NCI-H460 (cell line): ENCODE data around the gene DPEP3. TPM values are rescaled to one million over a fixed set of nuclear protein-coding genes. Genes with fewer than 3 reads are reported as not detected.
A peak's percentile ranks its signal among the peaks of the same experiment; 100 is the strongest.
"Not testable (repeated sequence)": the region's sequence is repeated elsewhere in the genome, so short reads cannot be mapped to it uniquely, and the experiment has no call there.

Source experiments
- DNase-seq: peaks from one replicate; pipeline ENCODE4 v3.0.0-alpha.2; 2016; ENCODE audit warnings: low read depth; ENCODE audit errors: extremely low read depth
- total RNA-seq: library from RNA; depleted of rRNA; stranded (reverse); fragments of >200 nt; shearing (Covaris generic); gene quantifications from 2 replicates; pipeline ENCODE4 v1.2.3, GENCODE V29; 2014

Gene DPEP3
- total RNA-seq, 1 experiment from 2014 or later: not detected

GRCh38 chr16:67946966-67947558, 33.2 kb downstream of the DPEP3 start:
- no peak for DNase-seq

DNA sequence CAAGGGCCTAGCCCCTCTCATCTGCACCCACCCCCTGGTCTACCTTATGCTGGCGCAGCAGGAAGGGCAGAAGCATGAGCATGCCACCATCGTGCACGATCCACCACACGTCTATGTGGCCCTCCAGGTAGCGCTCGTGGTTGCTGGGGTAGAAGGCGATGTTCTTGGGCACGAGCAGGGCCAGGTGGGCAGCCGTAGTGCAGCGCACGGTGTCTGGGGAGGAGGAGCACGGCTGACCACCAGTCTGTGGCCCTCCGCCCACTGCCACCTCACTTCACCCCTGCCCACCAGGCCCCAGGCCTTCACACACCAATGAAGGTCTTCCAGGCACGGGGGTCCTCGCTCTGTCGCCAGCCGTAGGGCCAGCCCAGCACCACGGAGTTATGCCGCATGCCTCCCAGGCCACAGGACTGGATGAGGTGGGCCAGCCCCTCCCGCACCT, 34.1 kb downstream of the DPEP3 start:
- no peak for DNase-seq

GRCh38 chr16:67945392-67945933, 34.8 kb downstream of the DPEP3 start:
- no peak for DNase-seq

- no peak for DNase-seq
Measured at GRCh38 chr16:67944690-67945391, 35.5 kb downstream of the DPEP3 start.

DNA sequence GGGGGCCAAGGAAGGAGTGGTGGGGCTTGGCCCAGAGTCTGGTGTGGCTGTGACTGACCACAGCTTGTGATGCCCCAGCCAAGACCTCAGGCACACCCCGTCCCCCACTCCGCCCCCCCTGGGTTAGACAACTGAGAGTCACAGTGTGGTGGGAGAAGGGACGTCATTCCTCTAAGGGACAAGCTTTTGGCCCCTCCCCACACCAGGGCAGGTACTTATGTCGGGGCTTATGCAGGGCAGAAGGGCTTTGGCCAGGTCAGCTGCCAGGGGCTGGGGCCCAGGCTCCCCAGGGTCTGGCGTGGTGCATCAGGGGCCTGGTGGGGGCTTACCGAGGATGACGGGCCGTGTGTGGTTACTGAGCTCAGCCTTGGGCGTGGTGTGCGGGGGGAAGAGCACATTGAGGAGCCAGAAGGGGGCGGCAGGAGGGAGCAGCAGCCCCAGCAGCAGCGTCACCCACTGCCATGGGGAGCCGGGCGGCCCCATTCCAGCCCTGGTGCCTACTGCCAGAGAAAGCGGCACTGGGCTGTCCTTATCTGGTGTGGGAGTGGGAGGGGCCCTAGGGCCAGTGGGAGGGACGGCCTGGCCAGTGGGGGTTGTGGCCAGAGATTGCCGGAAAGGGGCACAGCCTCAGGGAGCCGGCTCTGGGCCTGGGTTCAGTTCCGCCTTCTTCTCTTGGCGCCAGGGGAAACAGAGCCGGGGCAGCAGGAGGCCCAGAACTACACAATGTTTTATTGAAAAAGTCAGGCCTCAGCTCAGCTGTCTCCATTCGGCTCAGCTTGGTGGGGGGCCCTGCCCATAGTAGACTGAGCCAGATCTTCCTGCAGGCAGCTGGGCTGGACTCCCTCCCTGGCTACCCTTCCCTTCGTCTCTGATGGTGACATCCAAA, 36.4 kb downstream of the DPEP3 start, which contains the start of gene LCAT:
Gene LCAT, minus strand, starts transcription at position 502 of the 886 bp plus-strand sequence. Its CDS starts 19 bp downstream, at position 483.
- no peak for DNase-seq

- DNase-seq: no peak
Measured at GRCh38 chr16:67943256-67943618, 37.1 kb downstream of the DPEP3 start.

- no peak for DNase-seq
Measured at GRCh38 chr16:67942510-67943255, 37.6 kb downstream of the DPEP3 start.

GRCh38 chr16:67942200-67942509, 38.1 kb downstream of the DPEP3 start:
- peak; percentile 50 for DNase-seq

- DNase-seq: no peak
Measured at GRCh38 chr16:67941469-67942199, 38.7 kb downstream of the DPEP3 start.

DNA sequence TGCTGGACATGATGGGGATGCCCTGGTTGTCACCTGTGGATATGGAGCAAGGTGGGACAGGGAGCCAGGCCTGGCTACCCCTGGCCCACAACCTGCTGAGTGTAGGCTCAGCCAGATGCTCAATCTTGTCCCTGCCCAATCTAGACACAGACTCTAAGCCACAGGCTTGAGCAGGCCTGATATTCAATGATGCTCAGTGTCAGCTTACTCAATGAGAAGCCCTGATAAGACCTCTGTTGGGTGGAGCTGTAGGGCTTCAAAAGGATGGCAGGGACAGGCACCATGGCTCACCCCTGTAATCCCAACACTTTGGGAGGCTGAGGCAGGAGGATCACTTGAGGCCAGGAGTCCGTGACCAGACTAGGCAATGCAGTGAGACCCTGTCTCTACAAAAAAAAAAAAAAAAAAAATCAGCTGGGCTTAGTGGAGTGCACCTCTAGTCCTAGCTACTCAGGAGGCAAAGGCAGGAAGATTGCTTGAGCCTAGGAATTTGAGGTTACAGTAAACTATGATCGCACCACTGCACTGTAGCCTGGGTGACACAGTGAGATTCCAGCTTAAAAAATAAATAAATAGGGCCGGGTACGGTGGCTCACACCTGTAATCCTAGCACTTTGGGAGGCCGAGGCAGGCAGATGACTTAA, 39.7 kb downstream of the DPEP3 start:
- no peak for DNase-seq

DNA sequence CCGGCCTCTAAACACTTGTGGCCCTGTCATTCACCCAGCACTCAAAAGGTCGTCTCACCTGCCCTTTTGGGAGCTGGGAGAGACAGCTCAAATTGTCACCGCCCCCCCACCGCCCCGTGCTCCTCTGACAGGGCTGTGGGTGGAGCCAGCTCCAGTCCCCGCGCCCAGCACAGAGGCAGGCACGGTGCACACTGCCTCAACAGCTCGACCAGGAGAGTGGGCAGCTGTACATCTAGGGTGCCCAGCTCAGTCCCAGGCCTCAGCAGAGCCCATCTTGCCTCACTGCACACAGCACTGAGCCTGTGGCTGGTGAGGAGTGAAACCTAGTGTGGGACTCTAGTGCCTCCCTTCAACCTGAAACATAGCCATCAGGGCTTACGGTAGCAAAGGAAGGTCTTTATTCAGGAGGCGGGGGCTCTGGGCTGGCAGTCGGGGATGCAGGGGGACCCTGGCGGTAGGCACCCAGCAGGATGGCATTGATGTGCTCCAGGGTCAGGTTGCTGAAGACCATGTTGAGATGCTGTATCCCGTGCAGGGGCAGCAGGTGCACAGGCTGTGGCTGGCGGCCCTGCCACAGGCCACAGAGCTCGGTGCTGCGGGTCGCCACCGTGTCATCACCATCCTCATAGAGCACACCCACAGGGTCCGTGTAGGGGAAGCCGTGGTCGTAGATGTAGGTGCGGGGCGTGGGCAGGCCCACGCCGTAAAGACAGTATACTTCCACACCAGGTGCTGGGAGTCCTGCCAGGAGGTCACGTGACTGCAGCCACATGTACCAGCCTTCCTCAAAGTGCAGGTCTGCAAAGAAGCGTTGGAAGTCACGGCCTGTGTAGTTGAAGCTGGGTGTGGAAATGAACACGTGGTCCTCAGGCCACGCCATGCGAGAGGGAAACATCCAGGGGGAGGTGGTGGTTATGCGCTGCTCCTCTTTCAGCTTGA, 40.5 kb downstream of the DPEP3 start:
- no peak for DNase-seq

DNA sequence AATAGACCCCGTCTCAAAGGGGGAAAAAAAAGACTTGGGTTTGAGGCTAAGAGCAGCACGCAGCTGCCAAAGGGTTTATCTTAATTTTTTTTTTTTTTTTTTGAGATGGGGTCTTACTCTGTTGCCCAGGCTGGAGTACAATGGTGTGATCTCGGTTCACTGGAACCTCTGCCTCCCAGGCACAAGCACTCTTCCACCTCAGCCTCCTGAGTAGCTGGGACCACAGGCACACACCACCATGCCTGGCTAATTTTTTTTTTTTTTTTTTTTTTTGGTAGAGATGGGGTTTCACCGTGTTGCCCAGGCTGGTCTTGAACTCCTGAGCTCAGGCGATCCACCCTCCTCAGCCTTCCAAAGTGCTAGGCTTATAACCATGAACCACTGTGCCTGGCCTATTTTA, 42.6 kb downstream of the DPEP3 start:
- not testable (repeated sequence) for DNase-seq

DNA sequence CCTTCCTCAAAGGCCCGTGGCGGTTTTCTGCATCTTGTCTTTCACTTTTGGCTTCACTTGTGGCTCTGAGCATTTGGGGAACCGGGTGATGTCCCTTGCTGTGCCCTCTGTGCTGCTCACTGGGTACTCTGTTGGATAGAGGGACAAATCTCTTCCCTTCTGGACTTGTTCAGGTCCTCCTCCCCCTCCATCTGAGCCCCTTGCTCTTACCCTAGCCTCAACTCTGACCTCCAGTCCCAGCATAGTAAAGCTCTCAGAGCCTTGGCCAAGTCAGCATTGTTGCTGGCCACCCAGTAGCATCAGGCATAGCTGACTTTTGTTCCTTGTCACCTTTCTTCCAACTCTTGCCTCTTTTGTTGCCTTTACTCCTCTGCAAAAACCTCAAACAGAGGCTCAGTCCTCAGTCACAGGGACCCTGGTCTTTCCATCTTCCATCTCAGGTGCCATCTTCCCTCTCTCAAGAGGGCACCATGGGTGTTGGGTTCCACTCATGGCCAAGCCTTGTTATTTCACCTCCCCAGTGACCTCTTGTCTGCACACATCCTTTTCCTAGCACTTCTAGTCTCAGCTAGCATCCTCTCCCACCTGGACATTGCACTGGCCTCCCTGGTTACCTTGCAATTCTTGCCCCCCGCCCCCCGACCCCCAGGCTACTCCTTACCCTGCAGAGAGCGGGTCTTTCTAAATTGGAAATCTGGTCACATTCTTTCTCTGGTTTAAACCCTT, 43.3 kb downstream of the DPEP3 start:
- peak; percentile 40 for DNase-seq

GRCh38 chr16:67936124-67936879, 44.0 kb downstream of the DPEP3 start, which contains the start of gene PSMB10:
Gene PSMB10 (minus strand): TSS chr16:67936850. CDS start chr16:67936749, 101 bp downstream.
- no peak for DNase-seq

GRCh38 chr16:67935402-67936123, 44.7 kb downstream of the DPEP3 start:
- peak; percentile 97 for DNase-seq

GRCh38 chr16:67935101-67935401, 45.2 kb downstream of the DPEP3 start:
- no peak for DNase-seq
